Activated CD8-positive, alpha-beta memory T cell treated with anti-CD3 and anti-CD28 coated beads, Interleukin-2, amount 50 U/mL, for 24 hours (primary cell): Measurements from ENCODE around the gene GNB1.
A peak's percentile ranks its signal among the peaks of the same experiment; 100 is the strongest.

Source experiments
- DNase-seq: peaks from one replicate; pipeline ENCODE4 v3.0.0-alpha.2; 2020; ENCODE audit errors: extremely low read depth

The GNB1 gene

GRCh38 chr1:1784933-1785332 is 106.0 kb downstream of the GNB1 start:
- DNase-seq: no peak

GRCh38 chr1:1783320-1783719 is 107.6 kb downstream of the GNB1 start:
- DNase-seq: no peak

GRCh38 chr1:1782399-1783221 is 108.3 kb downstream of the GNB1 start:
- no peak for DNase-seq

- DNase-seq: no peak
Observed at GRCh38 chr1:1781526-1781903, 109.4 kb downstream of the GNB1 start.

GRCh38 chr1:1780598-1781525 is 110.0 kb downstream of the GNB1 start:
- DNase-seq: no peak

- no peak for DNase-seq
Observed at GRCh38 chr1:1779691-1780597, 110.9 kb downstream of the GNB1 start.

- no peak for DNase-seq
Observed at GRCh38 chr1:1779320-1779675, 111.6 kb downstream of the GNB1 start.

- DNase-seq: peak; percentile 41
Observed at GRCh38 chr1:1778663-1779319, 112.1 kb downstream of the GNB1 start.

GRCh38 chr1:1777950-1778662 is 112.8 kb downstream of the GNB1 start, which contains the start of gene NADK:
TSS of gene NADK (minus strand) at chr1:1778470. CDS start at chr1:1765406, 13,064 bp downstream.
- DNase-seq: no peak

GRCh38 chr1:1777583-1777899 is 113.3 kb downstream of the GNB1 start:
- DNase-seq: no peak

- DNase-seq: no peak
Observed at GRCh38 chr1:1776672-1777582, 114.0 kb downstream of the GNB1 start.

GRCh38 chr1:1775327-1776226 is 115.3 kb downstream of the GNB1 start:
- no peak for DNase-seq

- no peak for DNase-seq
Observed at GRCh38 chr1:1773874-1774273, 117.0 kb downstream of the GNB1 start.

GRCh38 chr1:1771096-1771495 is 119.8 kb downstream of the GNB1 start:
- no peak for DNase-seq

GRCh38 chr1:1770102-1770501 is 120.8 kb downstream of the GNB1 start:
- DNase-seq: no peak

- DNase-seq: no peak
Observed at GRCh38 chr1:1768249-1768992, 122.5 kb downstream of the GNB1 start.

GRCh38 chr1:1764876-1765470 is 125.9 kb downstream of the GNB1 start:
- no peak for DNase-seq
